Parathyroid adenoma (tissue), 2 donors: ENCODE data around the gene LRWD1.
"Not testable (repeated sequence)": the region's sequence is repeated elsewhere in the genome, so short reads cannot be mapped to it uniquely, and the experiment has no call there.

Experiments
- H2AFZ ChIP-seq: fragments of 300-600 bp; sonication (generic); one replicate; pipeline ENCODE4 v1.7.0; 2017; ENCODE audit warnings: antibody characterized with exemption, mild to moderate bottlenecking
- H3K27ac ChIP-seq: fragments of 300-600 bp; sonication (generic); one replicate; pipeline ENCODE4 v1.7.0; 2017
- H3K27me3 ChIP-seq: fragments of 300-600 bp; sonication (generic); one replicate; pipeline ENCODE4 v1.7.0; 2017; ENCODE audit warnings: low read length; ENCODE audit not compliant: control insufficient read depth, insufficient read depth
- H3K36me3 ChIP-seq: fragments of 300-600 bp; sonication (generic); one replicate; pipeline ENCODE4 v1.7.0; 2017; ENCODE audit warnings: low read length; ENCODE audit not compliant: control insufficient read depth, insufficient read depth
- H3K4me1 ChIP-seq: fragments of 300-600 bp; sonication (generic); one replicate; pipeline ENCODE4 v1.7.0; 2017; ENCODE audit warnings: control low read depth
- H3K4me2 ChIP-seq: fragments of 300-600 bp; sonication (generic); one replicate; pipeline ENCODE4 v1.7.0; 2017; ENCODE audit warnings: low read length
- H3K4me3 ChIP-seq: fragments of 300-600 bp; sonication (generic); one replicate; pipeline ENCODE4 v1.7.0; 2017; ENCODE audit warnings: low read depth, low read length
- H3K79me2 ChIP-seq: fragments of 300-600 bp; sonication (generic); one replicate; pipeline ENCODE4 v1.7.0; 2017; ENCODE audit warnings: control low read depth
- H3K9ac ChIP-seq: fragments of 300-600 bp; sonication (generic); one replicate; pipeline ENCODE4 v1.7.0; 2017; ENCODE audit warnings: mild to moderate bottlenecking
- H3K9me3 ChIP-seq: fragments of 300-600 bp; sonication (generic); one replicate; pipeline ENCODE4 v1.7.0; 2017; ENCODE audit warnings: low read length; ENCODE audit not compliant: control insufficient read depth
- donor health status: primary hyperparathyroidism.

Gene LRWD1

DNA sequence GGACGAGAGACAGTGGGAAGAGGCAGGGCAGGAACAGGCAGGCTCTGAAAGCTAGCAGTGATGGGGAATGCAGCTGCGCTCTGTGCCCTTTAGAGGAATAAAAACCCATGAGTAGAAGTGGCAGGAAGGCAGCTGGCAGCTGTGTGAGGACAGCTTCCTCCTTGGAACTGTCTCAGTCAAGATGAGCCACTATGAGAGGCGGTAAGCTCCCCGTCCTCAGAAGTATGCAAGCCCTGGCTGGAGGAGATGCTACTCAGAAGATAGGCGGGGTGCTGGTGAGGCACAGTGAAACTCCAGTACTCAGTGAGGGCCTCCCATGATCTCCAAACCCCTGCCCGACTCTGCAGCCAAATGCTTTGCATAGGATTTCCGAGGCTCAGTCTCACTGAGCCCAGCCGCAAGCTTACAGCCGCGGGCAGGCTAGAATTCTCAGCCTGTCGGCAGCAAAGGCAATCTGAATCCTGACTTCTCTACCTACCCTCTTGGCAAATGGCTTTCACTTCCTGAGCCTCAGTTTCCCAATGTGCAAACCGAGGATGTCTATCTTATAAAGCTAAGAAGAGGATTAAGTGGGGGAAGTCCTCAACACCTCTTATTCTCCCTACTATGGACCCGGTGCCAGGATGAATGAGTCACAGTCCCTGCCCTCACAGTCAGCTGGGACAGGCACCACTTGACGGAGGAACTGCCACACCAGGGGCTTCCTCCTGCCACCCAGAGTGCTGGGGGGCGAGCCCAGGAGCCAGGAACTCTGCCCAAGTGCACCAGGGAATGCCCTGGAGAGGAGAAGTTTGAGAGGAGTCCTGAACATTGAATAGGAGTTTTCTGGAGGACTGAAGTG is 50.3 kb downstream of the LRWD1 start:
- H3K4me1 ChIP-seq, H3K36me3 ChIP-seq, H3K27ac ChIP-seq, H3K4me2 ChIP-seq, H3K9me3 ChIP-seq, H3K4me3 ChIP-seq, H2AFZ ChIP-seq, H3K9ac ChIP-seq, H3K27me3 ChIP-seq, H3K79me2 ChIP-seq: not testable (repeated sequence)

- H3K4me2 ChIP-seq, H3K4me1 ChIP-seq, H3K4me3 ChIP-seq, H3K9me3 ChIP-seq, H3K27me3 ChIP-seq, H3K27ac ChIP-seq, H3K79me2 ChIP-seq, H3K36me3 ChIP-seq, H2AFZ ChIP-seq, H3K9ac ChIP-seq: not testable (repeated sequence)
Observed at GRCh38 chr7:102515889-102516288, 51.1 kb downstream of the LRWD1 start.

DNA sequence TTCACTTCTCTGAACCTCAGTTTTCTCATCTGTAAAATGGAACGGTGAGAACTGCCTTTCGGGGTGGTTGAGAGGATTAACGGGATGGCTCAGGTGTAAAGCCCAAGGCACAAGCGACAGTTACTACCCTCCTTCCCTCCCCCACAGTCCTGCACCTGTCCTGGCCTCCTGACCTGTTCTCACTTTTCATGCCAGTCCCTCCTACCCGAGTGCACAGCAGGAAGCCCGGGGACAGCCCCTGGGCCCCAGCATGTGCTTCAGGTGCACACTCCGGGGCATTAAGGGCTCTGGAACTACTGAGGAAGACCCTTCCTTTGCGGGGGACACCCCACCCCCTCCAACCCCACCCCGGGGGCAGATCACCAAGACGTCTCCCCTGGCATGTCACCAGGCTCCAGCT is 52.2 kb downstream of the LRWD1 start:
- not testable (repeated sequence) for H3K9ac ChIP-seq

GRCh38 chr7:102517550-102518147 is 52.9 kb downstream of the LRWD1 start, which contains the start of gene RASA4B:
Gene RASA4B (minus strand): TSS chr7:102517777. CDS start chr7:102517710, 67 bp downstream.
- not testable (repeated sequence) for H3K36me3 ChIP-seq, H3K79me2 ChIP-seq, H3K4me2 ChIP-seq, H3K27ac ChIP-seq, H3K9ac ChIP-seq, H3K4me1 ChIP-seq, H2AFZ ChIP-seq, H3K9me3 ChIP-seq, H3K27me3 ChIP-seq, H3K4me3 ChIP-seq

More for the DNA sequence above, 52.2 kb downstream of the LRWD1 start:
- not testable (repeated sequence) for H3K27me3 ChIP-seq, H3K27ac ChIP-seq, H3K36me3 ChIP-seq, H3K9me3 ChIP-seq, H3K4me2 ChIP-seq, H3K4me3 ChIP-seq, H3K79me2 ChIP-seq, H2AFZ ChIP-seq, H3K4me1 ChIP-seq

DNA sequence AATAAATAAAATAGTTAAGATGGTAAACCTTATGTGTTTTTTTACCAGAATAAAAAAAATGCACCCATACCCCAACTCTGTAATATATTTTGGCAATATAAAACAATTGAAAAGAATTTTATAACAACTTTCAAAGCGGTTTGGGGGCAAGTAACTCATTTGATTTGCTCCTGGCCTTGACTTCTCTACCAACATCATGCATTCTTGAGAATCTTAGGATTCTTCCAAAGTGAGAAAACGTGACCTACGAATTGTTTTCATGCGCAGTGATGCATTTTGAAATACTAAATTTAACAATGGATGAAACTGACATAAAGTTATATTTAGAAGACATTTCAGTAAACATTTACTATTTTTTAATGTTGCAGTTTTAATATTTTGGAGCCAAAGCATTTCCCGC is 56.0 kb downstream of the LRWD1 start:
- not testable (repeated sequence) for H3K27me3 ChIP-seq, H3K79me2 ChIP-seq, H3K4me3 ChIP-seq

More for the DNA sequence above, 56.0 kb downstream of the LRWD1 start:
- H3K9me3 ChIP-seq, H3K4me1 ChIP-seq, H3K36me3 ChIP-seq, H3K27ac ChIP-seq, H3K4me2 ChIP-seq, H3K9ac ChIP-seq, H2AFZ ChIP-seq: not testable (repeated sequence)
